HG03460 (cell line): ENCODE results near the gene HEATR5B.
"Not testable (repeated sequence)": the region's sequence is repeated elsewhere in the genome, so short reads cannot be mapped to it uniquely, and the experiment has no call there.

Experiments used
- ATAC-seq: cut with Tn5 transposase; IDR thresholded peaks from one replicate; pipeline ENCODE4 v1.9.1; 2021; ENCODE audit not compliant: unreplicated experiment

HEATR5B gene

GRCh38 chr2:37068686-37069085, 15.5 kb downstream of the HEATR5B start:
- ATAC-seq: no peak

DNA sequence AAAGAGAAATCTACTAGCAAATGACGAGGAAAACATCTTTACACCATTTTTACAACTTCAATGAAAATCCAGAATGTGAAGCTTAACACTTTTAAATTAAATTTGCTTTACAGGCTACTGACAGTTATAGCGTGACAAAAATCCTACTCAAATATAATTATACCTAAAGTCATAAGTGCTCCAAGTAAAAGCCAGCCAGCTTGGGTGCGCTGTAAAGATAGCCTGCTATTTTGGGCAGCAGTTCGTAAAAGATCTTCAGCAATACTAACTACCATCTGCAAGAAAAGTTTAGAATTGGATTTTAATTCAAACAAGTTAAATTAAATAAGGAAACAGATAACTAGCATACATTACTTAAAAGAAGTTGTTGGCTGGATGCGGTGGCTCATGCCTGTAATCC, 22.4 kb downstream of the HEATR5B start:
- ATAC-seq: no peak

GRCh38 chr2:37061013-37061711, 23.0 kb downstream of the HEATR5B start:
- ATAC-seq: no peak

DNA sequence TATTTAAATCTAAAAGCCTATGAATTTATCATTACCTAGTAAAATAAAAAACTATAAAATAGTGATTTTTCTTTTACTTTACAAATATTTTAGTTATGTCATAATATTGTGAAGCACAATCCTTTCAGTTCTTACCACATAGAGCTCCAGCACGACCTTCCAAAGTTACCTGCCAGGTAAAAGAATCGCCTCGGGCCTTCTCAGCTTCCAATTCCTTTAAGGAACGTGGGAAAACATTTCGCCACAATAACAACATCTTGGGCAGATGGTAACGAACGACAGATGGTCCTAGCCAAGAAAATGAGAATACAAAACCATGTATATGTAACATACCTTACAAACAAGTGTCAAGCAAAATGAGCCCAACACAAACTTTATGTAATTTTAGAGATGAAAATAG, 23.7 kb downstream of the HEATR5B start:
- no peak for ATAC-seq

DNA sequence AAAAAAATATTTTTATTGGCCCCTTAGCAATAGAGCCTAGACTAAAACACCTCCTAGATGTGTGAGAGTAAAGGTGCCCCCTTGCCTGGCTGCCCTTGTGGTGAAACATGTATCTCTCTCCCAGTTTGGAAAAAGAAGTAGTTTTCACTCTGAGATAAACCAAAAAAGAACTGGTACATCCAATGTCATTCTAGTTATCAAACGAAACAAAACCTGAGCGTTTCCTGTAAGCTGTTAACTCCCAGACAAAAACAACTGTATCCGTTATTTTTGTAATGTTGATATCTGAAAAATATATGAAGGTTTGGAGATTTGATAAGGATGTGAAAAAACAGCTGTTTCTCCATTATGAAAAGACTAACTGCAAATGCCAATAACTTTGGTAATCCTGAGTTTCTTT, 24.3 kb downstream of the HEATR5B start:
- ATAC-seq: no peak

GRCh38 chr2:37052600-37053332, 31.4 kb downstream of the HEATR5B start:
- ATAC-seq: no peak

DNA sequence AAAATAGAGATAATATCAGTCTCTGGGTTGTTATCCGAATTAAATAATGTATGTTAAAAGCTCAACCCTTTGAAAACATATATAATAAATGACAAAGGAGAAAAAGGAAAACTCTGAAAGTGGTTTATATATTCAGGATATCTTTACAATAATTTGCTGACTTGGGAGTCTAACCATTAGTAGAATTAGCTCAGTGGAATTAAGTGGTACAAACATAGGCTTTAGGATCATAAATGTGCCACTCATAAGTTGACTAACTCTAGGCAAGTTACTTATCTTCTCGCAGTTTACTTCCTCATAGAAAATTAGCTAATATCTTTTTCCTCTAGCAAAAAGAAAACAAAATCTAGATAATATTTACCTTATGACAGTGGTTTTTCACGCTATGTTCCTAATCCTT, 44.6 kb downstream of the HEATR5B start:
- no peak for ATAC-seq

DNA sequence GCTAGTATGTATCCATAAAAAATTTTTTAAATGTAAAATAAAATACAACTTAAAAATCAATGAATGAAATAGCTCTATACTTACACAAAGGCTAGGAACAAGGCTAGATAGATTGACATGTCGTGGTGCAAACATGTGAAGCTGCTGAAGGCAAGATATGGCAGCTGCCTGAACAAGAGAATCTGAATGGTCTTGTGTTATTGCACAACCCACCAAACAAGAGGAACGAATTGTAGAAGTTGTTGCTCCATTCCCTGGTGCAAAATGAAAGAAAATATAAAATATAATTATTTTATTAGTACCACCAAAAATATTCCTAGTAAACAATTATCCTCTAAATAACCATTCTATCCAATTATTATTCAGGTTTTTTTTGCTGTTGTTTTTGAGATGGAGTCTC, 46.4 kb downstream of the HEATR5B start:
- no peak for ATAC-seq

- no peak for ATAC-seq
Observed at GRCh38 chr2:37029758-37030157, 54.4 kb downstream of the HEATR5B start.

DNA sequence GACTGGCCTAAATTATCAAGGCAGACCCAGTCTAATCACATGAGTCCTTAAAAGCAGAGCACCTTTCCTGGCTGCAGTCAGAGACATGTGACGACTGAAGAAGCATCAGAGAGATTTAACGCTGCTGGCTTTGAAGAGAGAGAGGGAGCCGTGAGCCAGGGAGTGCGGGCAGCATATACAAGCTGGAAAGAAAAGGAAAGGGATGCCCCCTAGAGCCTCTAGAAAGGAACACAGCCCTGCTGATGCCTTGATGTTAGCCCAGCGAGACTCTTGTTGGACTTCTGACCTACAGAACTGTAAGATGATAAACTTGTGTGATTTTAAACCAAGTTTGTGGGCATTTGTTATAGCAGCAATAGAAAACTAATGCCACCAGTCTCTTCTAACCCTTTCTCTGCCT, 58.1 kb downstream of the HEATR5B start:
- no peak for ATAC-seq

DNA sequence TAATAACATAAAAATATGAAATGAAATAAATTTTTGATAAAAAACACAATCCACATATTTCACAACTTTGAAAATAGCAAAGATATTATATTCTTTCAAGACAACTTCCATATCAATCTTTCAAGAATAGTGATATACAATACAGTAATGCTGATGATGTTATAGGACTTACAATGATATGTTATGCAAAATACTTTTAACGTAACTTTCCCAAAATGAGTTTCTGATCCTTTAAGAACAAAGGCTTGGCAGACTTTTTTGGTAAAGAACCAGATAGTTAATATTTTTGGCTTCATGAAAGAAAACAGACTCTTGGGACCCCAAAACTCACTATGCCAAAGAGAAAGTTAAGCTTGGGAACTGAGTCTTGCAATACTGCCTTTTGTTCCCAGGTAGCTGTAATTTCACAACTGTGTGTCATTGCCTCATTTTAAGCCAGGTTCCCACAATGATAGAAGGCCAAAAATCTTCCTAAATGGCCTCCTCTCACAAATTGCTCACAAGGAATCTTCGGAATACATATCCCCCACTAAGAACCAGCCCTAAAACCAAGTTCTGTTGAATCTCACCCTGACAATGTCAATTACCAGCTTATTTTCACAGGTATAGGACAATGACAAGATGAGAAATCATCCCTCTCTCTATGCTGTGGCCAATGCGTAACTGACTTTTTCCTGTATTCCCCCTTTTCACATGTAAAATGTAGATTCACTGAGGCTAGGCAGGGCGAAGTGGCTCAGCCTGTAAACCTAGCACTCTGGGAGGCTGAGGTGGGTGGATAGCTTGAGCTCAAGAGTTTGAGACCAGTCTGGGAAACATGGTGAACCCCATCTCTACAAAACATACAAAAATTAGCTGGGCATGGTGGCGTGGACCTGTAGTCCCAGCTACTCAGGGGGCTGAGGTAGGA, 63.0 kb downstream of the HEATR5B start:
- no peak for ATAC-seq

GRCh38 chr2:37020212-37020886, 63.8 kb downstream of the HEATR5B start:
- no peak for ATAC-seq

- peak; percentile 10 for ATAC-seq
Observed at GRCh38 chr2:37013315-37013641, 70.9 kb downstream of the HEATR5B start.

- ATAC-seq: no peak
Observed at GRCh38 chr2:37011130-37011529, 73.0 kb downstream of the HEATR5B start.

- peak; percentile 98 for ATAC-seq
Observed at GRCh38 chr2:37005118-37005868, 78.9 kb downstream of the HEATR5B start.

- no peak for ATAC-seq
Observed at GRCh38 chr2:37000988-37001556, 83.1 kb downstream of the HEATR5B start.

GRCh38 chr2:37000318-37000717, 83.9 kb downstream of the HEATR5B start:
- no peak for ATAC-seq

- ATAC-seq: not testable (repeated sequence)
Observed at GRCh38 chr2:36999416-36999815, 84.8 kb downstream of the HEATR5B start.

DNA sequence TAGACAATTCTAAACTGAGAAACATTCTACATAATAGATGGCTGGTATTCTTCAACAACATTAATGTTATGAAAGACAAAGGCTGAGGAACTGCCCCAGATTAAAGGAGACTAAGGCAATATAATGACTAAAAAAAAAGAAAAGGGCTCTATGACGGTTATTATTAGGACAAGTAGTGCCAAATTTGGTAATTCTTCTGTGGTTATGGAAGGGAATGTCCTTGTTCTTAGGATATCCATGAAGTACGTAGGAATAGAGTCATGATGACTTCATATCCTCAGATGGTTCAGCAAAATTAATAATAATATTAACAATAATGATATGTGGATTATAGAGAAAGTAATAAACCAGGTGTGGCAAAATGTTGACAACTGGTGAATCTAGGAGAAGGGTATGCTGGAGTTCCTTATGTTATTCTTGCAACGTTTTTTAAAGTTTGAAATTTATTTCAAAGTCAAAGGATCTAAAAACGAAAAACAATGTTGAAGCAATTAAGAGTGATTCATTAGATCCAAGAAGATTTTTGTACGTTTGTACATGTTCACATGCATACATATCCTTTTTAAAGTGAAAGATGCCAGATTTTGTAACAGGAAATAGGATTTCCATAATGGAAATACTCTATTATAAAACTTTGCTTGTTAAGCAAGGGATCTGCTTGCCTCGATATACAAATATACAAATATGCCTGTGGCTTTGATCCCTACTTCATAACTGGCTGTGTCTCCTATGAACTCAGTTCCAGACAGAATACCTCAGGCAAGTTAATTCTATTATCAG, 90.1 kb downstream of the HEATR5B start:
- no peak for ATAC-seq
